ENCODE data around the gene ATG9B.

ATG9B gene

DNA sequence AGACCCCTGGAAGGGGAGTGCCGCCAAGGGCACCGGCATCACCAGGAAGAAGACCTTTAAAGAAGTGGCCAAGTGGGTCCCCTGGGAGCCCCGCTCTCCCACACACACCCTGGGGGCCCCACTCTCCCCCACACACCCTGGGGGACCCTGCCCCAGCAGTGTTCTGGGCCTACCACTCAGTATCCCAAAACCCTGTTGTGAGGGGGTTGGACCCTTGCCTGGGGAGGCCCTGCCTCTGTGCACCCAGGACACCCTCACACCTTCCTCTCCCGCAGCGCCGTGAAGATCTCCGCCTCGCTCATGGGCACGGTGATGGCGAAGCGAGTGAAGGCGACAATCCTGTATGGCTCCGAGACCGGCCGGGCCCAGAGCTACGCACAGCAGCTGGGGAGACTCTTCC is 22.7 kb downstream of the ATG9B start:
- no peak for DNase-seq

DNA sequence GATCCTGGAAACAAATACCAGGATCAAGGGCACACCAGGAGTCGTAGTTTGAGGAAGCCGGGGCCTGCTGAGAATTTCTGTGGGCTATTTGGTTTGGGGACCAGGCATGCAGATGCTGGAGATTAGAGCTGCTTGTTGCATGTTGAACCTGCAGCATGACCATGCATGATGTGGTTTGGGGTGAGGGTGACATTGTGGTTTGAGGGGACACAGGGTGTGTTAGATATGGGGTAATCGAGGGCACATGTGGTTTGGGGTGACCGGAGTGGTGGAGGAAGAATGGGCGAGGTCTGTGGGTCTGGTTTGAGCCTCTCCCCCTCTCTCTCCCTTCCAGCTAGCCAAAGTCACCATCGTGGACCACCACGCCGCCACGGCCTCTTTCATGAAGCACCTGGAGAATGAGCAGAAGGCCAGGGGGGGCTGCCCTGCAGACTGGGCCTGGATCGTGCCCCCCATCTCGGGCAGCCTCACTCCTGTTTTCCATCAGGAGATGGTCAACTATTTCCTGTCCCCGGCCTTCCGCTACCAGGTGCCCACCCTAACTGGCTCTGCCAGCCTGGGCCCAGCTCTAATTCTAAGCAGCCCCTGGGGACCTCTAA is 23.3 kb downstream of the ATG9B start:
- DNase-seq = no peak

DNA sequence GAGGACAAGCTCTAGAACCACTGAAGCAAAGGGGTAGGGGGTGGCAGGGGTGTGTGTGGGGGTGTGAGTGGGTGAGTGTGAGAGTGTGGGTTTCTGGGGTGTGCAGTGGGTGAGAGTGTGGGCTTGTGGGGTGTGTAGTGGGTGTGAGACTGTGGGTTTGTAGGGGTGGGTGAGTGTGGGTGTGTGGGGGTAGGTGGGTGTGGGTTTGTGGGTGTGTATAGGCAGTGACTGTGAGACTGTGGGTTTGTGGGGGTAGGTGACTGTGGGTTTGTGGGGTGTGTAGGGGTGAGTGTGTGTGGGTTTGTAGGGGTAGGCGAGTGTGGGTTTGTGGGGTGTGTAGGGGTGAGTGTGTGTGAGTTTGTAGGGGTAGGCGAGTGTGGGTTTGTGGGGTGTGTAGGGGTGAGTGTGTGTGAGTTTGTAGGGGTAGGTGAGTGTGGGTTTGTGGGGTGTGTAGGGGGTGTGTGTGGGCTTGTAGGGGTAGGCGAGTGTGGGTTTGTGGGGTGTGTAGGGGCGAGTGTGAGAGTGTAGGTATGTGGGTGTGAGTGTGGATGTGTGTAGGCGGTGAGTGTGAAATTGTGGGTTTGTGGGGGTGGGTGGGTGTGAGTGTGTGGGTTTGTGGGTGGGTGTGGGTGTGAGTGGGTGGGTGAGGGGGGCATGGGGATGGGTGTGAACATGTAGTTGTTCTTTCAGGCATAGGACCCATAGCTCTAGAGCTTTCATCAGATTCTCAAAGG is 24.6 kb downstream of the ATG9B start:
- no peak for DNase-seq

DNA sequence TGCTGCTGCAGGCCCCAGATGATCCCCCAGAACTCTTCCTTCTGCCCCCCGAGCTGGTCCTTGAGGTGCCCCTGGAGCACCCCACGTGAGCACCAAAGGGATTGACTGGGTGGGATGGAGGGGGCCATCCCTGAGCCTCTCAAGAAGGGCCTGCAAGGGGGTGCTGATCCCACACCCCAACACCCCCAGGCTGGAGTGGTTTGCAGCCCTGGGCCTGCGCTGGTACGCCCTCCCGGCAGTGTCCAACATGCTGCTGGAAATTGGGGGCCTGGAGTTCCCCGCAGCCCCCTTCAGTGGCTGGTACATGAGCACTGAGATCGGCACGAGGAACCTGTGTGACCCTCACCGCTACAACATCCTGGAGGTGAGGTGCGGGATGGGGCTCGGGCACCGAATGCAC is 25.3 kb downstream of the ATG9B start:
- no peak for DNase-seq

DNA sequence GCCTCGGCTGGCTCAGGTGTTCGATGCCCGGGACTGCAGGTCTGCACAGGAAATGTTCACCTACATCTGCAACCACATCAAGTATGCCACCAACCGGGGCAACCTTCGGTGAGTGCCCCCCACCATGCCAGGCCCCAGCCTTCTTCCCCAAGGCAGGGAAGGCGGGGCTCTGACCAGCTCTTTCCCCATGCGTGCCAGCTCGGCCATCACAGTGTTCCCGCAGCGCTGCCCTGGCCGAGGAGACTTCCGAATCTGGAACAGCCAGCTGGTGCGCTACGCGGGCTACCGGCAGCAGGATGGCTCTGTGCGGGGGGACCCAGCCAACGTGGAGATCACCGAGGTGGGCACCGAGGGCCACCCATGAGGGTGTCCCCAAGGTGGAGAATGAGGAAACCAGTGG is 26.0 kb downstream of the ATG9B start:
- DNase-seq = no peak

DNA sequence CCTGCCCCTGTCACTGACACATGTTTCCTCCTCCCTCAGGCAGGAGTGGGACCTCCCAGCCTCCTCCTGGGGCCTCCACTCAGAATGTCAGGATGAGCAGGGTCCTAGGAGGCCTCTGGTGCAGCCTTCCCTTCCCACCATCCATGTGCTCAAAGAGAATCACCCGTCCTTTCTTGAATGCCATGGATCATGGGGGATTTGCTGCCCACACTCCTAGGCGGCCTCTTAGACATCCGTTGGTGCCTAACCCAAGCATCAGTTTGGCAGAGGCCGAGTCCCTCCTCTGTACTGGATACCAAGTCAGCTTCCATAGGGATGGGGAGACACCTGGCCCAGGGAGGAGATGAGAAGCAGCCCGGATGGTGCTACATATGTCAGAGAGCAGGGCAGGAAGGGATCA is 26.5 kb downstream of the ATG9B start:
- DNase-seq = no peak

DNA sequence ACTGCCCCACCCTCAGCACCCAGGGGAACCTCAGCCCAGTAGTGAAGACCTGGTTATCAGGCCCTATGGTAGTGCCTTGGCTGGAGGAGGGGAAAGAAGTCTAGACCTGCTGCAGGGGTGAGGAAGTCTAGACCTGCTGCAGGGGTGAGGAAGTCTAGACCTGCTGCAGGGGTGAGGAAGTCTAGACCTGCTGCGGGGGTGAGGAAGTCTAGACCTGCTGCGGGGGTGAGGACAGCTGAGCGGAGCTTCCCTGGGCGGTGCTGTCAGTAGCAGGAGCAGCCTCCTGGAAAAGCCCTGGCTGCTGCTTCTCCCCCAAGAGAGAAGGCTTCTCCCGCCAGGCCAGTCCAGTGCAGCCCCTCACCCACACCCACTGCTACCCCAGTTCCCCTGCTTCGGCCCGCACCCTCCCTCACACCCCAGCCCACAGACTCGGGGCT is 27.2 kb downstream of the ATG9B start:
- no peak for DNase-seq

DNA sequence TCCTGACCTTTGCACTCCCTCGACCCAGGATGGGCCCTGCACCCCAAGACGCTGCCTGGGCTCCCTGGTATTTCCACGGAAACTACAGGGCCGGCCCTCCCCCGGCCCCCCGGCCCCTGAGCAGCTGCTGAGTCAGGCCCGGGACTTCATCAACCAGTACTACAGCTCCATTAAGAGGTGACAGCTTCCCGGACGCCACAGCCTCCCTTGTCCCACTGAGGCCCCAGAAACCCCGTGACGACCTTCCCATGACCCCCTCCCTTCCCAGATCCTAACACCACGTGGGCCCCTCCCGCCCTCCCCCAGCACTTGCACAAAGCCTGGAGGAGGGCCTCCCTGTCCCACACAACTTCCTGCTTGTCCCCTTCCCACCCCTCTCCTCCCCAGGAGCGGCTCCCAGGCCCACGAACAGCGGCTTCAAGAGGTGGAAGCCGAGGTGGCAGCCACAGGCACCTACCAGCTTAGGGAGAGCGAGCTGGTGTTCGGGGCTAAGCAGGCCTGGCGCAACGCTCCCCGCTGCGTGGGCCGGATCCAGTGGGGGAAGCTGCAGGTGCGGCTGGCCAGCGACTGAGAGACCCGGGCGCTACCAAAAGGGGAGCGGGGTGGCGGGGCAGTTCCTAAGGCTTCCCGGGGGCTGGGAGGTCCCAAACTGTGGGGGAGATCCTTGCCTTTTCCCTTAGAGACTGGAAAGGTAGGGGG is 27.8 kb downstream of the ATG9B start:
- no peak for DNase-seq

DNA sequence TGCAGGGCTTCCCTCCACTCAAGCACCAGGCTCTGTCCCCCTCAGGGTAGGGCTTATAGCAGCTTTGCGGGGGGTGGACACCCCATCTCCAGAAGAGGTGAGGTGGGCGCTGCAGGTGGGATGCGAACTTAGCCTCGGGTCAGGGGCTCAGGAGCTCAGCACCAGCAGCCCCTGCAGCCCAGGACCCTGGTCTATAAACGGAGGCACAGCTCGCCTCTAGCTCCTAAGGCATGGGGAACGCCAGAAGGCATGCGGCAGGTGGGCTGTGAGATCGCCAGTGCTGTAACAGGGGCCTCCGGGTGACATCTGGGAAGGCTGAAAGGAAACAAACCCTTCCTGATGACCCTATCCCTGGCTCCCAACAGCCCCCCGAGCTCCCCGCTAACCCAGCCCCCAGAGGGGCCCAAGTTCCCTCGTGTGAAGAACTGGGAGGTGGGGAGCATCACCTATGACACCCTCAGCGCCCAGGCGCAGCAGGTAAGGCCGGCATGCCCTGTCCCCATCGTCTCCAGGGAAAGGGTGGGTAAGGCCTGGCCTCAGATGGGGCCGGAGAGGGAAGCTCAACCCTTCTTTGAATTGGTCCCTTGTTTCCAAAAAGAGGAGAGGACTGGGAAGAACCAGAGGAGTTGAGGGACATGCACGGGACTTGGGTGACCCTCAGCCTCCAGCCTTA is 29.3 kb downstream of the ATG9B start:
- DNase-seq = no peak

DNA sequence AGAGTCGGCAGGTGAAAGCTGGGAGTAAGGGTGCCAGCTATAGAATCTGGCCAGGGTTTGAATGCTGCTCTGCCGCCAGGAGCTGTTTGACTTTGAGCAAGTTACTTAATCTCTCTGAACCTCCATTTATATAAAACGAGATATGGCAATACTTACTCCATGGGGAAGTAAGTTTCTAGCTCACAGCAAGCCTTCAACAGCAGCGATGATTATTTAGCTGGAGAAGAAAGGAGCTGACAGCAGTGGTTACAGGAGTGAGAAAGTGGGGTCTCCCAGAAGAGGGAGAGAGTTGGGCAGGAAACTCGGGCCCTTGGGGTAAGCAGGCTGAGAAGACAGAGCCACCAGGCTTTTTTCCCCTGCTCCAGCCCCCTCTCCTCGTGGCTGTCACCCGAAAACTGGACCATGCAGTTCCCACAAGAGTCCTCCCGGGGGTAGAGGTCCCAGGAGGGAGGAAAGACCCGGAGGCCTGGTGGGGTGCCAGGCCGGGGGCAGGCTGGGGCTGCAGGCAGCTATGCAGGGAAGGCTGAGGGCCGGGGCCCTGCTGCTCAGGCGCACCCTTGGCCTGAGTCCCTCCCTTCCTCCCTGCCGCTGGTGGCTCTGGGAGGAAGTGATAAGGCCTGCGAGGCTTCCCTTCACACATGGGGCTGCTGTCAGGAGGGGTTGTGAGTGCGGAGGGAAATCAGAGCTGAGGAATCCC is 30.0 kb downstream of the ATG9B start:
- DNase-seq = no peak

DNA sequence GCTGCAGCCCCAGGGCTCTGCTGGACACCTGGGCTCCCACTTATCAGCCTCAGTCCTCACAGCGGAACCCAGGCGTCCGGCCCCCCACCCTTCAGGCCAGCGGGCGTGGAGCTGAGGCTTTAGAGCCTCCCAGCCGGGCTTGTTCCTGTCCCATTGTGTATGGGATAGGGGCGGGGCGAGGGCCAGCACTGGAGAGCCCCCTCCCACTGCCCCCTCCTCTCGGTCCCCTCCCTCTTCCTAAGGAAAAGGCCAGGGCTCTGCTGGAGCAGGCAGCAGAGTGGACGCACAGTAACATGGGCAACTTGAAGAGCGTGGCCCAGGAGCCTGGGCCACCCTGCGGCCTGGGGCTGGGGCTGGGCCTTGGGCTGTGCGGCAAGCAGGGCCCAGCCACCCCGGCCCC is 30.8 kb downstream of the ATG9B start:
- no peak for DNase-seq

DNA sequence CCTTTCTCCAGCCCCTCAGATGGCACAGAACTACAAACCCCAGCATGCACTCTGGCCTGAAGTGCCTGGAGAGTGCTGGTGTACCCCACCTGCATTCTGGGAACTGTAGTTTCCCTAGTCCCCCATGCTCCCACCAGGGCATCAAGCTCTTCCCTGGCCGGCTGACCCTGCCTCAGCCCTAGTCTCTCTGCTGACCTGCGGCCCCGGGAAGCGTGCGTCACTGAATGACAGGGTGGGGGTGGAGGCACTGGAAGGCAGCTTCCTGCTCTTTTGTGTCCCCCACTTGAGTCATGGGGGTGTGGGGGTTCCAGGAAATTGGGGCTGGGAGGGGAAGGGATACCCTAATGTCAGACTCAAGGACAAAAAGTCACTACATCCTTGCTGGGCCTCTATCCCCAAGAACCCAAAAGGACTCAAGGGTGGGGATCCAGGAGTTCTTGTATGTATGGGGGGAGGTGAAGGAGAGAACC is 31.4 kb downstream of the ATG9B start:
- peak in 8 of 51 donors; percentile 17 to 40 (median 25) for DNase-seq

DNA sequence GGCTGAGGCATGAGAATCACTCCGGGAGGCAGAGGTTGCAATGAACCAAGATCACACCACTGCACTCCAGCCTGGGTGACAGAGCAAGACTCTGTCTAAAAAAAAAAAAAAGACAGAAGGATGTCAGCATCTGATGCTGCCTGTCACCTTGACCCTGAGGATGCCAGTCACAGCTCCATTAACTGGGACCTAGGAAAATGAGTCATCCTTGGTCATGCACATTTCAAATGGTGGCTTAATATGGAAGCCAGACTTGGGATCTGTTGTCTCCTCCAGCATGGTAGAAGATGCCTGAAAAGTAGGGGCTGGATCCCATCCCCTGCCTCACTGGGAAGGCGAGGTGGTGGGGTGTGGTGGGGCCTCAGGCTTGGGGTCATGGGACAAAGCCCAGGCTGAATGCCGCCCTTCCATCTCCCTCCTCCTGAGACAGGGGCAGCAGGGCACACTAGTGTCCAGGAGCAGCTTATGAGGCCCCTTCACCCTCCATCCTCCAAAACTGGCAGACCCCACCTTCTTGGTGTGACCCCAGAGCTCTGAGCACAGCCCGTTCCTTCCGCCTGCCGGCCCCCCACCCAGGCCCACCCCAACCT is 32.1 kb downstream of the ATG9B start:
- DNase-seq = no peak

DNA sequence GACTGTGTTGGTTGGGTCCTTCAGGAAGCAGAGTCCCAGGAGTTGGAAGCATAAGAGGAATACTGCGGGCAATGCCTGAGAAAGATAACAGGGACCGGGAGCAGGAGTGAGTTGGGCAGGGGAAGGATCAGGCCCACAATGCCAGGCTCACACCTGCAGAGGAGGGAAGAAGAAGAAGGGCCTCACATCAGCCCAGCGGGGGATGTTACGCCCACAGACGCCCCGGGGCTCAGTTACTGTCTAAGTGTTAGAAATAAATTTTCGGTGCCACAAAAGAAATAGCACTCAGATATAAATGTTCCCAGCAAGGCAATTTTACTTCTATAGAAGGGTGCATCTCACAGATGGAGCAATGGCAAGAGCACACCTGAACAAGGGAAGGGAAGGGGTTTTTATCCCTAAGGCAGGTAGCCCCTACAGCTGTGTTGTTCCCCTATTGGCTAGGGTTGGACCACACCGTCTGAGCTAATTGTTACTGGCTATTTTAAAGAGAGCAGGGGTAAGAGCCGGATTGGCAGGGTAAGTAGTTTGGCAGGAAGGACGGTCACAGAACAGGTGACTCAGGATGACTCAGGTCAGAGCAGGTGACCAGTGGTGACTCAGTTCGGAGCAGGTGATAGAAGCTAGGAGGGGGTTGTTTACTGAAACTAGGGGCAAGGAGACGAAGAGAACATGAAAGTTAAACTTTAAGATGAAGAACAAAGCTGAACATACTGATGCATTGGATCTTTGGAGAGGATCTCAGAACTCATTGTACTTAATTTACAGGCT is 33.7 kb downstream of the ATG9B start, which contains the start of gene NOS3:
TSS of gene NOS3 (plus strand) at position 602 of the 771 bp plus-strand sequence. CDS start 2,787 bp downstream, outside the sequence.
- no peak for DNase-seq

DNA sequence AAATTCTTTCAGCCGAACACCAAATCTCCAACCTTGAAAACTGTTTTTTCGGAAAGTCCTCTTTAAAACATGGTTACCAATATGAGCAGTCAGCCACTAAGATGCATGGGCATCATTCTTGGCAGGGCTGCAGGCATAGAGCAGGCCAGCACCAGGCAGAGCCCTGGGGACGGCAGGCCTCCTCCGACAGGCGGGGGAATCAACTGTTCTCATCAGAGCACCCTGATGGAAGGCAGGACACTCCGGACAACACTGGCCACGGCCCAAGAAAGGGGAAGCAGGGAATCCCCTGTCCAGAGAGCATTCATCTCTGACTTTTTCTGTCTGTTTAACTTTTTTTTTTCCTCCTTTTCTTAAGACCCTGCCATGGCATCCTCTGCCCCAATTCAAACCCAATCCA is 34.8 kb downstream of the ATG9B start:
- DNase-seq = no peak

DNA sequence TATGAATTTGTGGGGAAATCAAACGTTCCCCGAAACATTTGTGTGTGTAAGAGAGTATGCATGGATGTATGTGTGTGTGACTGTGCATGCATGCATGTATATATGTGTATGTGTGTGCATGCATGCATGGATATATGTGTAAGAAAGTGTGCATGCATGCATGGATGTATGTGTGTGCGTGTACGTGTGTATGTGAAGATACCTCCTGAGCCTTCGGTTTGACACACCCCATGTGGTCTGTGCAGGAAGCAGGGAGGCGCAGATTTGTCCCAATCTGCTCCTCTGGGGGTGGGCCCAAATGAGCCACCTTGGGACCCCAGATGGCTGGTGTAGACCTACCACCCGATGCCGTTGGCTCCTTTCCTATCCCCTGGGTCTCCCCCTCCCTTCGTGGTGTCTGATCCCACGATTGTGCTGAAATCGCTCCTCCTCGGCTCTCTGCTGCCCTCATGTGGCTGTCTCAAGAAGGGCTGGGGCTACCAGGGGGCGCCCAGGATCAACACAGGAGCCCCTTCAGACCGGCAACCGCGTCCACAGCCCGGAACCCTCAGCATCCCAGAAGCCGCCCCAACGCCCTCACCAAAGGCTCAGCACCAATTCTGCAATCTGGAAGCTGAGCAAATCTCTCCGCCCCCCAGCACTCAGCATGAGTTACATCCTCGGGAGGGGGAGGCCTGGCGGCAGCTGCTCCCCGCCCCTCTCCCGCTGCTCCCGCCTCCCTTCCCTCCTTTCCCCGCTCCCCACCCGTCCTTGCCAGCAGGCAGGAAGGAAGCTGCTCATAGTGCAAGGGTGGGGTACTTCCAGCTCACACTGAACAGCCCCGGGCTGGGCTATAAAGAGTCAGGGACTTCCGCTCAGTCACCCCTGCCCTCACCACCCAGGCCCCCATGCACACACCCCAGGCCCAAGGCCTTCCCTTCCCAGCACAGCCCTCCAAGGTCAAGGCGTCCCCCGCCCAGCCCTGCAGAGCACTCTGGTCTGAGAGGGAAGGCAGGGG is 35.8 kb downstream of the ATG9B start:
- DNase-seq = peak in 36 of 51 donors; percentile 23 to 82 (median 54)

DNA sequence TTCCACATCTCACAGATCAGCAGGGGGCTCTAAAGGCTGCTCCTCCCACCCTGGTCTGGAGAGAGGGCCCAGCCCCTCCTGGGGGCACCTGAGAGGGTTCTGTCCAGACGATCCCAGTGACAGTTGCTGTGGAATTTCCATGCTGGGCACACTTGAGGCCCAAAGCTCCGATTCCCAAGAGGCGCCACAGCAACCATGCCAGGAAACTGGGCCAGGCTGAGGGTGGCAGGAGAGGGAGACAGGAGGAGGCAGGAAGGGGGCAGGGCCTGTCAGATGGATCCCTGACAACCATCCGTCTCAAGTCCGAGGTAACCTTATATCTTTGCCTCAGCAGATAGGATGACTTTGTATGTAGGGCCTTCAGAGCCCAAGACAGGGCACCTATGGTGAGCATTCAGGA is 37.7 kb downstream of the ATG9B start:
- DNase-seq = no peak

DNA sequence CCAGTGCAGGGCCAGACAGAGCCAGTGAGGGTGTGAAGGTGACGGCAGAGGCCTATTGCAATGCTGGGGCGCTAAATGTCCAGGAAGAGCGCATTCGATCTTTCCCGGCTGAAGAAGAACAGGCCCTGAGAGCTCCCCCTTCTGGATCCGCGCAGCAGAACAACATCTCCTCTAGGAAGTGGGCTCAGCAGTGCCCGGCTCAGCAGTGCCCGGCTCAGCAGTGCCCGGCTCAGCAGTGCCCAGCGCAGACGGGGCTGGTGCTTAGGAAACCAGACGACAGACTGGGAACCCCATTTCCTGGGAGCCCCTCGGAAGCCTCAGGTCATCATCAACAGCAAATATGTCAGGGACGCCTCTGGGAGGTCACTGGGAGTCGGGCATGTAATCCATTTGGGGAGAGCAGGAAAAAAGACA is 38.2 kb downstream of the ATG9B start:
- DNase-seq = peak in 33 of 51 donors; percentile 22 to 77 (median 54)

DNA sequence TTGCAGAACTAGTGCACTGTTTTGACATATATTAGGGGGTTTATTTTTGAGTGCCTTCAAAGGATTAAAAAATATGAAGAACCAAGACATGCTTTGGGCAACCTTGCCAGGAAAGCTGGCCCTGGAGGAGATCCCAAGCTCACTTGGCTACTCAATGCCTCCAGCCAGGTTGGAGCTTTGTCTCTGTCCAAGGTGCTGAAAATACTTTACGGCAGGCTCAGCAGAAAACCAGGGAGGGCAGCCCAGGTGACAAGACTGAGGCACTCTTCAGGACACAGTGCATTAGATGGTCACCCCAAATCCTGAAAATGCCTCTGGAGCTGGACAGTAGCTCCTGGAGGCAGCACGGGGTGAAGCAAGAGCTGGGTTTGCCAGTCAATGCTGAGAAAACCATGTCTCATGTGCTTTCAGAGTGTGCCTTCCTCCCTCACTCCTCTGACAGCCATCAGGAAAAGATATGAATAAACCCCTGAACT is 40.4 kb downstream of the ATG9B start:
- peak in 3 of 51 donors; percentile 4 to 21 (median 18) for DNase-seq

Measured in hypothalamus (tissue), 51 donors.